ENCODE results near the gene RNF213.
"Not testable (repeated sequence)": the region's sequence is repeated elsewhere in the genome, so short reads cannot be mapped to it uniquely, and the experiment has no call there.

RNF213 gene

DNA sequence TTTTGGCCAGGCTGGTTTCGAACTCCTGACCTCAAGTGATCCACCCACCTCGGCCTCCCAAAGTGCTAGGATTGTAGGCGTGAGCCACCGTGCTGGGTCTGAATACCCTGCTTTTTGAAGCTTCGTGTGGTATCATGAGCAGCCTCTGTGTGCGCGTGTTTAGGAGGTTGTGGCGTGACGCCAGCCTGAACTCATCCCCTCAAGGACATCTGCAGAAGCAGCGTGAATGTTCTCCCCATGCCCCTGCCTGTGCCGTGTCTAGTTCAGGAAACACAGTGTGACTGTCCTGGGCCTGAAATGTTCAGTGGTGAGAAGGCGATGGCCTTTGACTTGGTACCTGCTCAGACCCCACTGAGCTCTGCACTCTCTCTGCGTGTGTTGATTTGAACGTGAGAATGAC lies 35.6 kb downstream of the RNF213 start:
- no peak for DNase-seq

DNA sequence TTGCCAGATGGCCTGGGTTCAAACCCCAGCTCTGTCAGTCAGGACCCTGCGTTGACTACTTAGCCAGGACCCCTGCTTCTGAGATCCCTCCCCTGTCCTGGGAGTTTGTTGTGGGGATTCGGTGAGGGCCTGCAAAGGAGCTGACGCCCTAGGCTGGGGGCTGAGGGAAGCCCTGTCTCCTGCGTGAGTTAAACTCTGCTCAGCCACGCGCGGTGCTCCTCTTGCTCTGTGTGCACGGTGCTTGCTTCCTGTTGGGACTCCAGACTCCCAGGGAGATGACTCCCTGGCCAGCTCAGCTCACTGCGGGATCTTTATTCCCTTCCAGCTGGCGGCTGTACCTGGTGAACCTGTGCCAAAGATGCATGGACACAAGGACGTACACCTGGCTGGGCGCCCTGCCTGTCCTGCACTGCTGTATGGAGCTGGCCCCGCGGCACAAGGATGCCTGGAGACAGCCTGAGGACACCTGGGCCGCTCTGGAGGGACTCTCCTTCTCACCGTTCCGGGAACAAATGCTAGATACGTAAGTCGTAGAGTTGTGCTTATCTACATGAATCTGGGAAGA lies 37.4 kb downstream of the RNF213 start:
- no peak for DNase-seq

DNA sequence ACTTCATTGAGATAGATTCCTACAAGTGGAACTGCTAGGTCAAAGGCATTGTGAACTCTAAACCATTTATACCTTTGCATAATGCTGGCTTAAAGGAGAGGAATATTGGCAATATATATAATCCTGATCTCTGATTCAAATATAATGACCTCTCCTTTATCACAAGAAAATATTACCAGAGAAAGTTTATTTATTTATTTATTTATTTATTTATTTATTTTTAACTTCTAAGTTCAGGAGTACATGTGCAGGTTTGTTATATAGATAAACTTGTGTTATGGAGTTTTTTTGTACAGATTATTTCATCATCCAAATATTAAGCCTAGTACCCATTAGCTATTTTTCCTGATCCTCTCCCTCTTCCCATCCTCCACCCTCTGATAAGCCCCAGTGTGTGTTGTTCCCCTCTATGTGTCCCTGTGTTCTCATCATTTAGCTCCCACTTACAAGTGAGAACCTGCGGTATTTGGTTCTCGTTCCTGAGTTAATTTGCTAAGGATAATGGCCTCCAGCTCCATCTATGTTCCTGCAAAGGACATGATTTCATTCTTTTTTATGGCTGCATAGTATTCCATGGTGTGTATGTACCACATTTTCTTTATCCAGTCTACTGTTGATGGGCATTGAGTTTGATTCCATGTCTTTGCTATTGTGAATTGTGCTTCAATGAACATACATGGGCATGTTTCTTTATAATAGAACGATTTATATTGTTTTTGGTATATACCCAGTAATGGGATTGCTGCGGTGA lies 38.9 kb downstream of the RNF213 start:
- DNase-seq = not testable (repeated sequence)

DNA sequence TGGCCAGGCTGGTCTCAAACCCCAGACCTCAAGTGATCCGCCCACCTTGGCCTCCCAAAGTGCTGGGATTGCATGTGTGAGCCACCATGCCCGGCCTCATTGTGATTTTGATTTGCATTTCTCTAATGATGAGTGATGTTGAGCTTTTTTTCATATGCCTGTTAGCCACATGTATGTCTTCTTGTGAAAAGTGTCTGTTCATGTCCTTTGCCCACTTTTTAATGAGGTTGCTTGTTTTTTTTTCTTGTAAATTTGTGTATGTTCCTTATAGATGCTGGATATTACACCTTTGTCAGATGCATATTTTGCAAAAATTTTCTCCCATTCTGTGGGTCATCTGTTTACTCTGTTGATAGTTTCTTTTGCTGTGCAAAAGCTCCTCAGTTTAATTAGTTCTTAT lies 40.1 kb downstream of the RNF213 start:
- DNase-seq = not testable (repeated sequence)

DNA sequence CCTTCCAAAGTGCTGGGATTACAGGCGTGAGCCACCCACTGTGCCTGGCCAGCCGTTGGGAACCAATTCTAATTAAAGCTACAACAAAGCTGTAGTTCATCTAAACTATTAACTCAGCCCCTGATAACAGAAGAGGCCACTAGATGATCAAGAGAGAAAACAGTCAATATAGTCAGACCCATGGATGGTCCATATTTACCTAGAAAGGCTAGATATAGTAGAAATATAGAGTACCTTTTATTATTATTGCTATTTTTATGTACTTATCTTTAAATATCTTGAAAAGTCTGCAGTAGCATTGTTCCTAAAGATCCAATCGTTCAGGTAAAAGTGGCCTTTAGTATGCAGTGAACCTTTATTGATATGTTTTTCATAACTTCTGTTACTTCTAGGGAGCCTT lies 43.2 kb downstream of the RNF213 start:
- DNase-seq = no peak

DNA sequence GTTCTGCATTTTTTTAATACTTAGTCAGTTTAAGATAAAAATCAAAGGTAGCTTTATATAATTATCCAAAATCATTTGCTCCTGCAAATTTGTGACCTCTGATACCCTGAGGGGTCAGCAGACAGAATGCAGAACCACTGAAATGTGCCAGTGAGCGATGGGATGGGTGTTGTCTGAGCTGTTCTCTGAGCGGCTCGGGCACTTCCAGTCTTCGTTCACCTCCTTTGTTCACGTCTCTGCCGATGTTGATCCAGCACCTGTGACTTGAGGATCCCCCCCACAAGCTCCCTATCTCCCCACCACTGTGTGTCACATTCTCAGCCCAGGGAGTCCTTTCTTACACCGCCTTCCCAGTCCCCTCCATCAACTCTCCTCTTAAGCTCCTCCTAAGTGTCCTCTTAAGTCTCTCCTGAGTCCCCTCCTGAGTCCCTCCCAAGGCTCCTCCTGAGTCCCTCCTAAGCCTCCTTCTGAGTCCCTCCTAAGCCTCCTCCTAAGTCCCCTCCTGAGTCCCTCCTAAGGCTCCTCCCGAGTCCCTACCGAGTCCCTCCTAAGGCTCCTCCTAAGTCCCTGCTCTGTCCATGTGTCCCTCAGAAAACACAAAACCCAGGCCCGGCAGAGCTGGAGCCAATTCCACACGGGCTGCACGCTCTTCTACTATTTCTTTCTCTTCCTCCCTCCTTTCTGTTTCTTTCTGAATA lies 47.5 kb downstream of the RNF213 start:
- DNase-seq = no peak

DNA sequence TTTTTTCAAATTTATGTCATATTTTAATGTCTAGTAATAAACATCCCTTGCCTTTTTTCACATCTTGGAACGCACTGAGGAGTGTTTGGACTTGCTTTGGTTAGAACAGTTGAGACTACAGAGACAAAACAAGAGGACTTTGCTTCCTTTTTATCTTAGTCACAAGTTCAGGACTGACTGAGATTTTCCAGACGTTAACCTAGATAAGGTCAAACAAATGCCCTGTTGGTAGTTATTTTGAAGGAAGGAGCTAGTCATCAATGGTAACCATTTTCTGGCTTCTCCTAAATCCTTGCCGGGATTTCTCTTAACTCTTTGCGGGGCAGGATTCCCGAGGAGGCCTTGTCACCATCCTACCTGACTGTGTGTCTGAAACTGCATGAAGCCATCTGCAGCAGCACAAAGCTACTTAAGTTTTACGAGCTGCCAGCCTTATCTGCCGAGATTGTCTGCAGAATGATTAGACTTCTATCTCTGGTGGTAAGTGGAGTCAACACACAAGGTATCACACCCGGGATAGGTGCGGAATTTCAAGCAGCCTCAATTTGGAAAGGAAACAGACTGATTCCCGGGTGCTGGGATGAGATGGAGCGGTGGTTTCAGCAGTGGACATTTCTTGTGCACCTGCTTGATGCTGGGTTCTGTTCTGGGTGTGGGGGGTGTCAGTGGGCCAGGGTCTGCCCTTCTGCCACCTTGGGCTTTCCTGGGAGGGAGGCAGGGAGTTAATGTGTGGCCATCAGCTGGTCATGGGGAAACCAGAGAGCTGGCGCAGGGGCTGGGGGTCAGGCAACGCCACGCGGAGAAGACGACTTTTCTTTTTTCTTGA lies 48.3 kb downstream of the RNF213 start:
- DNase-seq = no peak

DNA sequence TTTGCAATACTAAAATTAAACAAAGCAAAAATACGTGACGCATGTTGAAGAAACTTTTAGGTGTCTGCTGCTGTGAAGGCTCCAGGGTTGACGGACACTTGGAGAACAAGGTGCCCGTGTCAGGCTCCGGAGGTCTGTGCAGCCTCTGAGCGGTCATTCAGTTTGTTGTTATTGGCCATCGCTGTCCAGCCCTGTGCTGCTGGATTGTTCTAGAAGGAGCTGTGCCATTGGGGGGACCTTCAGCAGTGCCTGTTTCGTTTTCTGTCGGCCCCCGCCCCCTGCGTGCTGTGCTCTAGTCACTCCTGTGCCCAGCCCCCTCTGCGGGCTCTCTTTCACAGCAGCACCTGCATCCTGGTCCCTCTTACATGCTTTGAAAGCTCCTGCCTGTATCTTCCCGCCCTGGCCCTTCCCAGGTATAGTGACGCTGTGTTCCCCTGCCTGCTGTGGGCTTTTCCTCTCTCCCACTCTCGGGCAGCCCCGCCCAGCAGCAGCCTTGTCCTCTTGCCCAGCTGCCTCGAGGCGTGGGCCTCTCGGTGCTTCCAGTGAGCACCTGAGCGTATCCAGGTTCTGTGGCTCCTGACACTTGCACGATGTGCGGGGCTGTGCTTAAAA lies 50.7 kb downstream of the RNF213 start:
- no peak for DNase-seq

DNA sequence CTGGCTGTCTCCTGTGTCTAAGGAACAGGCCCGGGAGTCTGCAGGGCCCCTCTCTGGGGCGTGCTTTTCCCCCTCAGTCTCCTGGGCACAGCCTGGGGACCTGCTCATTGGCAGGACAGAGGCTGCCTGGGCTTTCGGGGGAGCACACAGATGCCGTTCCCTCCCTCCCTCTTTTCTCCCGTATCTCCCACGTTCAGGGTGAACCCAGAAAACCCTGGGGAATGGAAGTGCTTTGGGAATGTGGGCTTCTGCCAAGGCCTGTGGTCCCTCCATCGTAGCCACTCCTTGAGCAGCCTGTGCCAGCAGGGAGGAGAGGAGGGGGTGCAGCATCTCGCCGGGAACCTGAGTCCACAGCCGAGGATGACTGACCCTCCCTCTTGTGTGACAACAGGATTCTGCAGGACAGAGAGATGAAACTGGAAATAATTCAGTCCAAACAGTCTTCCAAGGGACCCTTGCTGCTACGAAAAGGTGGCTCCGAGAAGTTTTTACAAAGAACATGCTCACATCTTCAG lies 52.0 kb downstream of the RNF213 start:
- no peak for DNase-seq

DNA sequence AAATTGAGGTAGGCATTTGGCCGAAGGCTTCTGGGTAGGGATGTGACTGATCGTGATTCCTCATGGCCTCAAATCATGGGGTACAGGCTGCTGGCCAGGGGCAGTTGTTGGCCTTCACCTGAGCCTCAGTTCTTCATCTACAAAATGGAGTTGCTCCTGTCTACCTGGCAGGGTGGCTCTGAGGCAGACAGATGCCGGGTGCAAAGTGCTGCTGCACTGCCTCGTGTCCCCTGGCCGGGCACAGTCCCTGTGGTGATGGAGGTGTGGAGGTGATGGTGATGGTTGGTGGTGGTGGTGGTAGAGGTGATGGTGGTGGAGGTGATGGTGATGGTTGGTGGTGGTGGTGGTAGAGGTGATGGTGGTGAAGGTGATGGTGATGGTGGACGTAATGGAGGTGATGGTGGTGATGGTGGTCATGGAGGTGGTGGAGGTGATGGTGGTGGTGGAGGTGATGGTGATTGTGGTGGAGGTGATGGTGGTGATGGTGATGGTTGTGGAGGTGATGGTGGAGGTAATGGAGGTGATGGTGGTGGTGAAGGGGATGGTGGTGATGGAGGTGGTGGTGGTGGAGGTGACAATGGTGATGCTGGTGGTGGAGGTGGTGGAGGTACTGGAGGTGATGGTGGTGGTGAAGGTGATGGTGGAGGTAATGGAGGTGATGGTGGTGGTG lies 52.6 kb downstream of the RNF213 start:
- no peak for DNase-seq

DNA sequence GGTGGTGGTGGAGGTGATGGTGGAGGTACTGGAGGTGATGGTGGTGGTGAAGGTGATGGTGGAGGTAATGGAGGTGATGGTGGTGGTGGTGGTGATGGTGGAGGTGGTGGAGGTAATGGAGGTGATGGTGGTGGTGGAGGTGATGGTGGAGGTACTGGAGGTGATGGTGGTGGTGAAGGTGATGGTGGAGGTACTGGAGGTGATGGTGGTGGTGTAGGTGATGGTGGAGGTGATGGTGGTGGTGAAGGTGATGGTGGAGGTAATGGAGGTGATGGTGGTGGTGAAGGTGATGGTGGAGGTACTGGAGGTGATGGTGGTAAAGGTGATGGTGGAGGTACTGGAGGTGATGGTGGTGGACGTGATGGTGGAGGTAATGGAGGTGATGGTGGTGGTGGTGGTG lies 53.3 kb downstream of the RNF213 start:
- DNase-seq = not testable (repeated sequence)

DNA sequence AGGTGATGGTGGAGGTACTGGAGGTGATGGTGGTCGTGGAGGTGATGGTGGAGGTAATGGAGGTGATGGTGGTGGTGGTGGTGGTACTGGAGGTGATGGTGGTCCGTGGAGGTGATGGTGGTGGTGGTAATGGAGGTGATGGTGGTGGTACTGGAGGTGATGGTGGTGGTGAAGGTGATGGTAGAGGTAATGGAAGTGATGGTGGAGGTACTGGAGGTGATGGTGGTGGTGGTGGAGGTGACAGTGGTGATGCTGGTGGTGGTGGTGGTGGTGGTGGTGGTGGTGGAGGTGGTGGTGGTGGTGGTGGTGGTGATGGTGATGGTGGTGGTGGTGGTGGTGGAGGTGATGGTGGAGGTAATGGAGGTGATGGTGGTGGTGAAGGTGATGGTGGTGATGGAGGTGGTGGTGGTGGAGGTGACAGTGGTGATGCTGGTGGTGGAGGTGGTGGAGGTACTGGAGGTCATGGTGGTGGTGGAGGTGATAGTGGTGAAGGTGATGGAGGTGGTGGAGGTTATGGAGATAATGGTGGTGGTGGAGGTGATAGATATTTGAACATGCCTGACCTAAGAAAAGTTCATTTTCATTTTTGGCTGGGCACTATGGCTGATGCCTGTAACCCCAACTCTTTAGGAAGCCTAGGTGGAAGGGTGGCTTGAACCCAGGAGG lies 55.0 kb downstream of the RNF213 start:
- no peak for DNase-seq

DNA sequence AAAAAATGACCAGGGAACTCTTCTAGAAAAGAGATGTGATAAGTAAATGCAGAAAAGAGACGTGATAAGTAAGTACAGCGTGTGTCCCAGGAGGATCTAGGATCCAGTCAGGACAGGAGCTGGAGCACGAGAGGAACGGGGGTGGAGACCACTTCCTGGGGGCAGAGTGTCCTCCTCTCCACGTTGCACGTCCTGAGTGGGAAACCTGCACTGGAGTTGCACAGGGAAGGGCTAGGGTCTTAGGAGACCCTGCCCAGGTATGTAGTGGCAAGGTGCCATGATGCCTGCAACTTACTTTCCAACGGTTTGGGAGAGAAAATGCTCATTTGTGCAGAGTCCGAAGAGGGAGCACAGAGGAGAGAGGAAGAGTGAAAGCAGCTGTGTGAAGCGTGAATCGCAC lies 55.8 kb downstream of the RNF213 start:
- DNase-seq = no peak

DNA sequence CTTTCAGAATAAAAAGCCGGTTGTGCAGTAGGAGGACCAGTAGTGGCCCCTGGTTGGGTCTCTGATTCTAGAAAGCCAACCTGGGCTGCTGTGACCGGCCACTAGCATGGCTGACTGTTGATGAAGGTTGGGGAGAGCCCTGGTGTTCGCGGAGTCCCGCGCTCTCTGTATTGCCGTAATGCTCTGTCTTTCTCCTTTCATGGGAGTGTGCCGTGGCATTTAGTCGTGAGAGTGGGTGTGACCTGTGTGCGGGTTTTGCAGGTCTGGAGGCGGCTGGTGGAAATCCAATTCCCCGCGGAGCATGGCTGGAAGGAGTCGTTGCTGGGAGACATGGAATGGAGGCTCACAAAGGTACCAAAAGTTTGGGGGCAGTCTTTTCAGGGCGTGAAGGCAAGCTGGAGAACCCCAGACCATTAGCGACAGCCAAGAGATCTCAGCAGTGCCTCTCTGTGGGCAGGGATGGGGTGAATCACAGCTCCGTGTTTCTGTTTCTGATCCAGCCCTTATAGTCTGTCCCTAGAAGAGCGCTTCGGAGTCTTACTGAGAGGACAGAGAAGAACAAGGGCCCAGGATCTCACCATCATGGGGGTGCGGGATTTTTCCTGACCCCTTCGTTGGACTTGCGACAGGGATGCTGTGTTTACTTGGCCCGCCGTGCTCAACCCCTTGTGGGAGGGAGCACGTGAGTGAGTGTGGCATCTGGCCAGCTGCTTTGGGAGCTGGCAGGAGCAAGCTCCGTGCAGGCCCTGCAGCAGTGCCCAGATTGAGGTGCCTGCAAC lies 56.5 kb downstream of the RNF213 start:
- DNase-seq = no peak

DNA sequence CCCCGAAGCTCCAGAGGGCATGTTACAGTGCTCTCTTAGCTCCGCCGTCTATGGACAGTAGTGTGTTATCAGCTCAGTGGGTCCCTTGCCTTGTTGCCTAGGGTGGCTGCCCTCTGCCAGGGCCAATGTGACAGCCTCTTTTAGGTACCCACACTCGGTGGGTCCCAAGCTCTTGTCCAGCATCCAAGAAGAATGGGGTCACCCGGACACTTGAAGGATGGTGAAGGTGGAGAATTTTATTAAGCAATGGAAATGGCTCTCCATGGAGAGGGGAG lies 57.0 kb downstream of the RNF213 start:
- DNase-seq = no peak

DNA sequence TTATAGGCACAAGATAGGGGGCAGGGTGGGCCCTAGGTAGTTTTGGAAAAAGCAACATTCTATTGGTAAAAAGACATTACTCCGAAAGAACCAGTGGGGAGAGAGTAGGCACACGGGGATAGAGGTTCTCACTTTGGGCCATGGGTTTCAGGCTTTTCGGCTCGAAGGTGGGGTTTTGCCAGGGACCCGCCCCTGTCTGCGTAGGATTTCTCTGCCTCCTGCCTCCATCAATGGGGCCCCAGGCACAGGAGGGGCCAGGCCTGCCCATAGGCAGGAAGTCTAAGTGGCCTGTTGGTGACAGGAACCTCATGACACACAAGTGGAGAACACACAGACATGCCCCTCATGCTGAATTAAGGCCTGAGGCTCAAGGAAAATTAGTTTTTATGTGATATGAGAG lies 57.5 kb downstream of the RNF213 start:
- DNase-seq = no peak

DNA sequence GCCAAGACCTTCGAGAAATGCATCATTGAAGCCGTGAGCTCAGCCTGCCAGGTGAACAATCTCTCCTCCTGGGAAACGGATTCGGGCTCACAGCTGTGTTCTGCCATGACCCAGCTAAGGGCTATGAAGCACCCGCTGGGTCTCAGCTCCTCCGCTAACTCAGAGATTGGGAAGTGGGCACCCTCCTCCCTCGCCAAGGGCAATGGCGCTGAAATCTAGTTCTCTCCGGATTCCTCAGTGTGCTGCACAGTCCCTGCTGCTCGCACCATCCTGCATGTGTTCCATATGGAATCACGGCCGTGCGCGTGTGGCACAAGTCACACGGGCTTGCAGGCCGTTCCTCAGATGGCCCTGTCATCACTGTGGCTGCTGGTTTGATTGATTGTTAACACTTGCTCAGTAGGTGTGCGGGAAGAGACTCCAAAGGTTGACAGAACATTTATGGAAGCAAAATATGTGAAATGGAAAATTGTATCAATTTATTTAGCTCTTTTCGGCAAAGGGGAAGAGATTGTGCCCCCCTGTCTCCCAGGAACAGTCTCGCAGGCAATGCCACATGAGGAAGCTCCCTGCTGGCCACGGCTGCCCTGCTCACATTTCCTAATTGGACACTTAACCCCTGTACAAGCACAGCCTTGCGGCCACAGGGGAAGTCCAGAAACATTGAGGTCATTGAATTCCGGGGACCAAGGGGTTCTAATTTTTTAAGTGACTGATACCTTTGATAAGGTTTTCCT lies 58.8 kb downstream of the RNF213 start:
- DNase-seq = no peak

DNA sequence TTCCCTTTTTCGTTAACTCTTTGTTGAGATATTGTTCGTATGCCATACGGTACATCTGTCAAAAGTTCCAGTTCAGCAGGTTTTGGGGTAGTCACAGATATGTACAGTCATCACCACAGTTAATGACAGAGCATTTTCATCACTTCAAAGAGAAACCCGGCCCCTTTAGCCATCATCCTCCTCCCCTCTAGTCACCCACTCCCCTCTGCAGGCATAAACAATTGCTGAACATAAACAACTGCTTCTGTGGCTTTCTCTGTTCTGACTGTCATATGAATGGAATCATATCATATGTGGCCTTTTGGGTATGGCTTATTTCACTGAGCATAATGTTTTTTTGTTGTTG lies 59.3 kb downstream of the RNF213 start:
- no peak for DNase-seq

DNA sequence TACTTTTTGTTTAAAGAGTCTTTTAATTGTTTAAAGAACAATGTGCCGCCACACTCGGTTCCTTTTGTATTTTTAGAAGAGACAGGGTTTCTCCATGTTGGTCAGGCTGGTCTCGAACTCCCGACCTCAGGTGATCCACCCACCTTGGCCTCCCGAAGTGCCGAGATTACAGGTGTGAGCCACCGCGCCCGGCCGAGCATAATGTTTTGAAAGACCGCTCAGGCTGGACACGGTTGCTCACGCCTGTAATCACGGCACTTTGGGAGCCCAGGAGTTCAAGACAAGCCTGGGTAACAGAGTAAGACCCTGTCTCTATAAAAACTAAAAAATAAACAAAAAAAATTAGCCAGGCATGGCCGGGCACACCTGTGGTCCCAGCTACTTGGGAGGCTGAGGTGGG lies 59.8 kb downstream of the RNF213 start:
- DNase-seq = no peak

DNA sequence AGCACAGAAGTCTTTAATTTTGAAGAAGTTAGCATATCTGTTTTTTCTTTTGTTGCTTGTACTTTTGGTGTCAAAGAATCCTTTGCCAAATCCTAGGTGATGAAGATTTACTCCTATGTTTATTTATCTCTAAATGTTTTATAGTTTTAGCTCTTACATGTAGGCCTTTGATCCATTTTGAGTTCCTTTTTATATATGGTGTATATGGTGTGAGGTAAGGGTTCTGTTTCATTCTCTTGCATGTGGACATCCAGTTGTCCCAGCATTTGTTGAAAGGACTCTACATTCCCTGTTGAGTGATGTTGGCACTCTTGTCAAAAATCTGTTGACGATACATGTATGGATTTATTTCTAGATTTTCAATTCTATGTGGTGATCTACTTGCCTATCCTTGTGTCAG lies 62.2 kb downstream of the RNF213 start:
- DNase-seq = no peak

DNA sequence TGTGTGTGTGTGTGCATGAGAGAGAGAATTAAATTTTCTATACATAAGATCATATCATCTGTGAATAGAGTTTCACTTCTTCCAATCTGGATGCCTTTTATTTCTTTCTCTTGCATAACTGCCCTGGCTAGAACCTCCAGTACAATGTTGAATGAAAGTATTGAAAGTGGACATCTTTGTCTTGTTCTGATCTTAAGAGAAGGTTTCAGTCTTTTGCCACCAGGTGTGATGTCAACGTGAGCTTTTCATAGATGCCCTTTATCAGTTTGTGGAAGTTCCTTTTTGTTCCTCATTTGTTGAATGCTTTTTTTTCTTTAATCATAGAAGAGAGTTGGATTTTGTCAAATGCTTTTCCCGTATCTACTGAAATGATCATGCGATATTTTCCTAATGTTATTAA lies 63.3 kb downstream of the RNF213 start:
- DNase-seq = no peak

Data from activated CD4-positive, CD25-positive, alpha-beta regulatory T cell (primary cell).